M059J (cell line): ENCODE measurements around the gene RABGAP1. TPM values are rescaled to one million over a fixed set of nuclear protein-coding genes. Genes with fewer than 3 reads are reported as not detected.

ENCODE experiments used
- DNase-seq: peaks from one replicate; pipeline ENCODE4 v3.0.0-alpha.2; 2012; ENCODE audit warnings: low read depth
- total RNA-seq: library from RNA; depleted of rRNA; stranded (reverse); fragments of >200 nt; shearing (Covaris generic); gene quantifications from 2 replicates; pipeline ENCODE4 v1.2.3, GENCODE V29; 2014

Gene RABGAP1
- total RNA-seq, 1 experiment from 2014 or later = 32.4 TPM

- no peak for DNase-seq
These were observed 68.1 kb downstream of the RABGAP1 start for GRCh38 chr9:123008909-123009308.

GRCh38 chr9:123011380-123011779, 70.6 kb downstream of the RABGAP1 start:
- no peak for DNase-seq

GRCh38 chr9:123011878-123012528, 71.2 kb downstream of the RABGAP1 start:
- DNase-seq = no peak

GRCh38 chr9:123016631-123017030, 75.8 kb downstream of the RABGAP1 start:
- no peak for DNase-seq

GRCh38 chr9:123020796-123021195, 80.0 kb downstream of the RABGAP1 start:
- DNase-seq = no peak

- DNase-seq = no peak
These were observed 85.6 kb downstream of the RABGAP1 start for GRCh38 chr9:123026425-123026824.

GRCh38 chr9:123027517-123027916, 86.7 kb downstream of the RABGAP1 start:
- DNase-seq = no peak

- DNase-seq = no peak
These were observed 87.3 kb downstream of the RABGAP1 start for GRCh38 chr9:123028136-123028535.

- DNase-seq = no peak
These were observed 88.2 kb downstream of the RABGAP1 start for GRCh38 chr9:123028973-123029372.

GRCh38 chr9:123031963-123032362, 91.1 kb downstream of the RABGAP1 start:
- no peak for DNase-seq

- no peak for DNase-seq
These were observed 92.5 kb downstream of the RABGAP1 start, which contains the start of gene GPR21 for GRCh38 chr9:123033352-123033751. Gene GPR21 (plus strand): TSS chr9:123033667. CDS start chr9:123034567, 900 bp downstream.

GRCh38 chr9:123033864-123034601, 93.2 kb downstream of the RABGAP1 start:
- DNase-seq = no peak

GRCh38 chr9:123034881-123035510, 94.2 kb downstream of the RABGAP1 start:
- no peak for DNase-seq

GRCh38 chr9:123035791-123036190, 95.0 kb downstream of the RABGAP1 start:
- no peak for DNase-seq

GRCh38 chr9:123036893-123037545, 96.2 kb downstream of the RABGAP1 start:
- no peak for DNase-seq

GRCh38 chr9:123039617-123040219, 98.9 kb downstream of the RABGAP1 start:
- no peak for DNase-seq

GRCh38 chr9:123040801-123041200, 100.0 kb downstream of the RABGAP1 start:
- no peak for DNase-seq

- no peak for DNase-seq
These were observed 100.7 kb downstream of the RABGAP1 start for GRCh38 chr9:123041489-123041888.

GRCh38 chr9:123043081-123043939, 102.5 kb downstream of the RABGAP1 start:
- no peak for DNase-seq

GRCh38 chr9:123044586-123044985, 103.8 kb downstream of the RABGAP1 start:
- no peak for DNase-seq
